Sigmoid colon (tissue), 7 donors: ENCODE measurements around the gene APOBEC3F. TPM values are rescaled to one million over a fixed set of nuclear protein-coding genes. Genes with fewer than 3 reads are reported as not detected.
"Not testable (repeated sequence)": the region's sequence is repeated elsewhere in the genome, so short reads cannot be mapped to it uniquely, and the experiment has no call there.

ENCODE experiments used
- DNase-seq: peaks from one replicate; pipeline ENCODE4 v3.0.0-alpha.2; 2019
- H3K27ac ChIP-seq, 4 donors: fragments of 200-600 bp; sonication (generic); one replicate each; pipeline ENCODE4 v1.5.1; 2016 to 2019; ENCODE audit warnings: mild to moderate bottlenecking in 1 of 4
- H3K27me3 ChIP-seq, 3 donors: fragments of 200-600 bp; sonication (generic); one replicate each; pipeline ENCODE4 v1.5.1; 2019; ENCODE audit warnings: mild to moderate bottlenecking in 1 of 3
- H3K36me3 ChIP-seq, 4 donors: fragments of 200-600 bp; sonication (generic); one replicate each; pipeline ENCODE4 v1.5.1; 2016 to 2019
- H3K4me1 ChIP-seq, 4 donors: fragments of 200-600 bp; sonication (generic); one replicate each; pipeline ENCODE4 v1.5.1; 2017 to 2019
- H3K4me3 ChIP-seq, 4 donors: fragments of 200-600 bp; sonication (generic); one replicate each; pipeline ENCODE4 v1.5.1; 2017 to 2019; ENCODE audit warnings: mild to moderate bottlenecking in 2 of 4, moderate library complexity in 1 of 4
- H3K9me3 ChIP-seq, 4 donors: fragments of 200-600 bp in 3 of 4; sonication (generic) in 3 of 4; one replicate each; pipeline versions ENCODE4 v1.5.1 to v1.6.1; 2013 to 2019
- CTCF ChIP-seq, 4 experiments: fragments of 450-650 bp in 3 of 4; fragments of 200-600 bp in 1 of 4; IDR thresholded peaks; one replicate each; pipeline ENCODE4 v1.5.1; 2016 to 2019; ENCODE audit warnings: antibody characterized with exemption in 4 of 4, mild to moderate bottlenecking in 3 of 4, moderate library complexity in 2 of 4
- EP300 ChIP-seq, 4 donors: sonication (generic); formaldehyde crosslinking; IDR thresholded peaks; one replicate each; pipeline ENCODE4 v1.6.1; 2017; ENCODE audit warnings: antibody characterized with exemption in 4 of 4
- POLR2A ChIP-seq, 2 donors: fragments of 450-650 bp; IDR thresholded peaks; one replicate each; pipeline ENCODE4 v1.6.1; 2016; ENCODE audit warnings: antibody characterized with exemption in 2 of 2, mild to moderate bottlenecking in 2 of 2, moderate library complexity in 2 of 2
- POLR2AphosphoS5 ChIP-seq, 4 donors: sonication (generic); formaldehyde crosslinking; IDR thresholded peaks; one replicate each; pipeline ENCODE4 v1.6.1; 2017; ENCODE audit warnings: antibody characterized with exemption in 4 of 4
- WGBS, 2 donors: extraction: QIAGEN DNeasy Blood & Tissue Kit; methylation state at CpG; one replicate each; pipeline ENCODE4 v1.1.7; 2013; 5-methylcytosine and 5-hydroxymethylcytosine counted together
- intact Hi-C: fragments of 100-400 bp; cut with DNase I; formaldehyde crosslinking; loops from one replicate; pipeline ENCODE4 v1.15.1; 2023
- polyA plus RNA-seq, 3 donors: library from polyadenylated mRNA; stranded (reverse); fragments of 200-250 nt; gene quantifications; one replicate each; pipeline ENCODE4 v1.2.3, GENCODE V29; 2013
- total RNA-seq, 4 donors: library from RNA; depleted of rRNA; stranded (reverse); fragments of >200 nt; gene quantifications; one replicate each; pipeline ENCODE4 v1.1.0, GENCODE V29; 2016
- donor health status: healthy with polysubstance abuse.
- donor health status: Bipolar disorder and iron deficiency.
- donor health status: healthy.

The APOBEC3F gene
- total and polyA plus RNA-seq, 7 donors, result 1.2 to 10.2 (median 4.6) TPM

DNA sequence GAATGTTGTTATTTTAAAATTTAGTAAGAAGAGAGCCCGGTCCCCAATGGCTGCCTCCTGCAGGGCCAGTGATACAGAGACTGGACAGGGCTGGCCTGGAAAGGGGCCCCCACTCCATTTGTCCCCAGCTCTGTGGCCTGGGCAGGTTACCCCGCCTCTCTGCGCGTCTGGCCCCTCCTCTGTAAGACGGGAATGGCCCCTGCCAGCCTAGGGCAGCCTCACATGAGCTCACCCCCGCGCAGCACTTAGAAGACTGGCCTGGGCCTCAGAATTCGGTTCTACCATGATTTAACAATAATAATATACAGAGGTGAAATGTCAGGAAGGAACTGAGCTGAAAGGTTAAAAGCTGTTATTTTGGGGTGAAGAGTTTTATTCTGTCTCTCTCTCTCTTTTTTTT is 37.7 kb downstream of the APOBEC3F start:
- H3K27ac ChIP-seq, result no peak overlapping the region
- H3K4me3 ChIP-seq, result no peak overlapping the region
- 91 to 93% methylated on average over 8 of the region's 8 CpGs for WGBS, 2 donors
- H3K9me3 ChIP-seq, result no peaks in the 10 kb centered on the region
- no peak for DNase-seq
- no peaks in the 10 kb centered on the region for H3K27me3 ChIP-seq
- no peak for TF ChIP-seq CTCF (IDR thresholded peaks at IDR 0.05)
- TF ChIP-seq POLR2A (IDR thresholded peaks at IDR 0.05), result no peak
- TF ChIP-seq EP300 (IDR thresholded peaks at IDR 0.05), result no peak
- no peak for TF ChIP-seq POLR2AphosphoS5 (IDR thresholded peaks at IDR 0.05)
- H3K4me1 ChIP-seq, result peaks cover 0 to 14% (median 7%) of the 10 kb centered on the region in 4 donors
- peaks cover 0 to 8% (median 0%) of the 10 kb centered on the region in 4 donors for H3K36me3 ChIP-seq
- intact Hi-C loops, result no loop called here

DNA sequence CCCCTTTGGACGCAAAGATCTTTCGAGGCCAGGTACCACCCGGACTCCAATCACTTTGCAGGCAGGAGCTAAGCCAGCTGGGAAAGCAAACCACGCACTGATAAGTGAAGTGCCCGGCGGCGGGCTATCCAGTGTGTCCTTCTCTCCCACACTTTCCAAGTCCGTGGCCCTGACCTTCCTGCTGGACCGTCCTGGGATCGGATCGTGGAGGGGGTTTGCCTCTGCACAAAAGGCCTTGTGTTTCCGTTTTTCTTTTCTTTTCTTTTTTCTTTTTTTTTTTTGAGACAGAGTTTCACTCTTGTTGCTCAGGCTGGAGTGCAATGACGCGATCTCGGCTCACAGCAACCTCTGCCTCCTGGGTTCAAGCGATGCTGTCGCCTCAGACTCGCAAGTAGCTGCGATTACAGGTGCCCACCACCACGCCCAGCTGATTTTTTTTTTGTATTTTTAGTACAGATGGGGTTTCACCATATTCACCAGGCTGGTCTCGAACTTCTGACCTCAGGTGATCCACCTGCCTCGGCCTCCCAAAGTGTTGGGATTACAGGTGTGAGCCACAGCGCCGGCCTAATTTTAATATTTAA is 38.5 kb downstream of the APOBEC3F start:
- H3K4me3 ChIP-seq, H3K36me3 ChIP-seq, H3K9me3 ChIP-seq, DNase-seq, H3K27me3 ChIP-seq, H3K27ac ChIP-seq, intact Hi-C loops: not testable (repeated sequence)
- peaks cover 0 to 14% (median 7%) of the 10 kb centered on the region in 4 donors for H3K4me1 ChIP-seq
- WGBS, 2 donors, result 91 to 93% methylated on average over 22 of the region's 24 CpGs

DNA sequence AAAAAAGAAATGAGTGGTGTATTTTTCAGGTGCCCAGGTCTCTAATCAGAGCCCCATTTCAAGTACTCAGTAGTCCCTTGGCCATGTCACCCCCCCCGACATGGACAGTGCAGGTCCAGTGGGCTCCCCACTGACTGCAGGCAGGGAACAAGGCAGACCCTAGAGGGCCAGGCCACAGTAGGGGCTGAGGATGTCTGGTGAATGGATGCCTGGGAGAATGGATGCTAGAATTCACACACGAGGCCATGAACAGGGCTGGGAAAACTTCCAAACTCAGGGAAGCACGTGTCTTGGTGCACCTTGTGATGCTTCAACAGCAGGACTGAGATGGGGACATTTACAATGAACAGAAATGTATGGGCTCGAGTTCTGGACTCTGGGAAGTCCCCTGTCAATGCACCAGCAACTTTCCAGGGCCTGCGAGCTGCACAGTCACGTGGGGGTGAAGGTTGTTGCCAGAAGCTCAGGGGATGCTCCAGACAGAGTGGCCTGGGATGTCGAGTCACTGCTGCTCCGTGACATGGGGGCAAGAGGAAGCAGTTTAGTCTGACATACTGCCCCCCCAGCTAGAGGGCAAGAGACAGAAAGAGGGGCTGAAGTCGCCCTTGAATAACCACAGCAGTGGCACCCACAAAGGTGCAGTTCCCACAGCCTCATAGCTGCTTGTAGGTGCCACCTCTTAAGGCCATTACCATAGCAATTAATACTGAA is 39.5 kb downstream of the APOBEC3F start:
- TF ChIP-seq CTCF (IDR thresholded peaks at IDR 0.05), result no peak
- TF ChIP-seq POLR2AphosphoS5 (IDR thresholded peaks at IDR 0.05), result no peak
- TF ChIP-seq EP300 (IDR thresholded peaks at IDR 0.05), result no peak
- no peak for TF ChIP-seq POLR2A (IDR thresholded peaks at IDR 0.05)
- no peaks in the 10 kb centered on the region for H3K9me3 ChIP-seq
- H3K27ac ChIP-seq, result no peak overlapping the region
- intact Hi-C loops, result no loop called here
- DNase-seq, result no peak
- H3K36me3 ChIP-seq, result peaks cover 0 to 8% (median 0%) of the 10 kb centered on the region in 4 donors
- peaks cover 0 to 14% (median 7%) of the 10 kb centered on the region in 4 donors for H3K4me1 ChIP-seq
- peaks cover 0 to 3% (median 0%) of the 10 kb centered on the region in 3 donors for H3K27me3 ChIP-seq
- 71 to 81% methylated on average over 9 of the region's 9 CpGs for WGBS, 2 donors
- H3K4me3 ChIP-seq, result no peak overlapping the region

DNA sequence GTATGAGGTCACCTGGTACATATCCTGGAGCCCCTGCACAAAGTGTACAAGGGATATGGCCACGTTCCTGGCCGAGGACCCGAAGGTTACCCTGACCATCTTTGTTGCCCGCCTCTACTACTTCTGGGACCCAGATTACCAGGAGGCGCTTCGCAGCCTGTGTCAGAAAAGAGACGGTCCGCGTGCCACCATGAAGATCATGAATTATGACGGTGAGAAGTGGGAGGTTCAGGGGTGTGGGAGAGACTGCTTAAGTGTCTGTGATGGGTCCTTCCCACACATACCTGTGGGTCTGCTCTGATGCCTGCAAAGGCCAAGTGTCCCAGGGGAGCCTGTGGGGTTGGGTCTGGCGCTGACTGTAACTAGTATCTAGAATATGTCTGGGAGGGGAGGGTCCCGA is 40.4 kb downstream of the APOBEC3F start:
- Histone ChIP-seq H3K4me1 (peaks cover 0 to 14% (median 7%) of the 10 kb centered on the region in 4 donors), H3K36me3 (peaks cover 0 to 8% (median 0%) of the 10 kb centered on the region in 4 donors), H3K9me3 (no peaks in the 10 kb centered on the region), H3K27me3 (peaks cover 0 to 3% (median 0%) of the 10 kb centered on the region in 3 donors), H3K27ac (no peak overlapping the region), H3K4me3 (no peak overlapping the region)
- DNase-seq, result no peak
- 90 to 92% methylated on average over 12 of the region's 12 CpGs for WGBS, 2 donors
- TF ChIP-seq CTCF (IDR thresholded peaks at IDR 0.05), result no peak
- no peak for TF ChIP-seq EP300 (IDR thresholded peaks at IDR 0.05)
- no peak for TF ChIP-seq POLR2A (IDR thresholded peaks at IDR 0.05)
- no peak for TF ChIP-seq POLR2AphosphoS5 (IDR thresholded peaks at IDR 0.05)
- intact Hi-C loops, result no loop called here

DNA sequence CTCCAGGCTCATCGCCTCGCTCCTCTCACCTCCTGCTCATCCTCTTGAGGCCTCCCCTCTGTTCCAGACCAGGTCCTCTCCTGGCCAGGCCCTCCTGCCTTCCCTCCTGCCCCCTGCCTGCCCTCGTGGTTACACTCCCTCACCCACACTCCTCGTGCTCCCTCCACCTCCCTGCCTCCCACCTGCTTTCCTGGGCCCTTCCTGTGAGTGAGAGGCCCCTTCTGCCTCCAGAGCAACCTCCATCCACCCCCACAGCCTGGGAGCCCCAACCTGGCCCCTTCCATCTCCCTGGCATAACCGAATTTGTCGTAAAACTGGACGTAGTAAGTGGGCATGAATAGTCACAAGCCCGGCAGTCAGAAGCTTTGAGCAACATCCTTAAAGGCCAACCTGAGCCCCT is 40.9 kb downstream of the APOBEC3F start:
- no peak for TF ChIP-seq POLR2A (IDR thresholded peaks at IDR 0.05)
- TF ChIP-seq EP300 (IDR thresholded peaks at IDR 0.05), result no peak
- TF ChIP-seq CTCF (IDR thresholded peaks at IDR 0.05), result no peak
- no peak for TF ChIP-seq POLR2AphosphoS5 (IDR thresholded peaks at IDR 0.05)
- 78% methylated on average over 8 of the region's 8 CpGs for WGBS, 2 donors

More for the DNA sequence above, 40.9 kb downstream of the APOBEC3F start:
- no peaks in the 10 kb centered on the region for H3K9me3 ChIP-seq
- H3K27me3 ChIP-seq, result peaks cover 0 to 3% (median 0%) of the 10 kb centered on the region in 3 donors
- intact Hi-C loops, result no loop called here
- DNase-seq, result no peak
- H3K36me3 ChIP-seq, result peaks cover 0 to 8% (median 0%) of the 10 kb centered on the region in 4 donors
- H3K4me1 ChIP-seq, result peaks cover 0 to 14% (median 7%) of the 10 kb centered on the region in 4 donors
- H3K4me3 ChIP-seq, result no peak overlapping the region
- H3K27ac ChIP-seq, result no peak overlapping the region
